ENCODE results near the gene NSDHL. TPM values are rescaled to one million over a fixed set of nuclear protein-coding genes. Genes with fewer than 3 reads are reported as not detected.

Gene NSDHL
- total RNA-seq, 1 donor from 2014 or later = 8.8 TPM

GRCh38 chrX:152899874-152900719, 69.2 kb downstream of the NSDHL start:
- H3K4me3 ChIP-seq = no peak overlapping the region
- intact Hi-C loops (cut with DNase I) = no loop called here
- no peak for TF ChIP-seq CTCF (IDR thresholded peaks at IDR 0.05)
- no peaks in the 10 kb centered on the region for H3K27me3 ChIP-seq
- H3K27ac ChIP-seq = peak overlapping the region; percentile 30 to 41
- H3K36me3 ChIP-seq = no peaks in the 10 kb centered on the region
- no peak for DNase-seq (ENCODE audit: low spot score in 2 of 2)
- no peaks in the 10 kb centered on the region for H3K9me3 ChIP-seq
- peaks cover 0 to 3% of the 10 kb centered on the region in 2 donors for H3K4me1 ChIP-seq

GRCh38 chrX:152900937-152901445, 70.1 kb downstream of the NSDHL start:
- no peaks in the 10 kb centered on the region for H3K9me3 ChIP-seq

GRCh38 chrX:152901816-152902501, 71.1 kb downstream of the NSDHL start:
- Histone ChIP-seq H3K27me3 (no peaks in the 10 kb centered on the region), H3K36me3 (no peaks in the 10 kb centered on the region), H3K27ac (peak overlapping the region; percentile 72 to 74), H3K9me3 (no peaks in the 10 kb centered on the region), H3K4me3 (peak overlapping the region in 1 of 2 donors; percentile 0), H3K4me1 (peaks cover 0 to 3% of the 10 kb centered on the region in 2 donors)
- DNase-seq (ENCODE audit: low spot score in 2 of 2) = no peak
- intact Hi-C loops (cut with DNase I) = no loop called here
- no peak for TF ChIP-seq CTCF (IDR thresholded peaks at IDR 0.05)

More at GRCh38 chrX:152900937-152901445, 70.1 kb downstream of the NSDHL start:
- H3K4me1 ChIP-seq = peaks cover 0 to 3% of the 10 kb centered on the region in 2 donors
- no peak for TF ChIP-seq CTCF (IDR thresholded peaks at IDR 0.05)
- H3K27me3 ChIP-seq = no peaks in the 10 kb centered on the region
- H3K36me3 ChIP-seq = no peaks in the 10 kb centered on the region
- H3K27ac ChIP-seq = no peak overlapping the region
- no peak for DNase-seq (ENCODE audit: low spot score in 2 of 2)
- no peak overlapping the region for H3K4me3 ChIP-seq
- intact Hi-C loops (cut with DNase I) = no loop called here

GRCh38 chrX:152902502-152902820, 71.6 kb downstream of the NSDHL start:
- no peak for TF ChIP-seq CTCF (IDR thresholded peaks at IDR 0.05)
- H3K4me3 ChIP-seq = peak overlapping the region in 1 of 2 donors; percentile 0
- no peak for DNase-seq (ENCODE audit: low spot score in 2 of 2)

GRCh38 chrX:152903589-152903988, 72.7 kb downstream of the NSDHL start:
- Histone ChIP-seq H3K4me1 (peaks cover 0 to 3% of the 10 kb centered on the region in 2 donors), H3K4me3 (no peak overlapping the region), H3K36me3 (no peaks in the 10 kb centered on the region), H3K27ac (no peak overlapping the region), H3K27me3 (no peaks in the 10 kb centered on the region), H3K9me3 (no peaks in the 10 kb centered on the region)
- intact Hi-C loops (cut with DNase I) = no loop called here
- DNase-seq (ENCODE audit: low spot score in 2 of 2) = no peak
- no peak for TF ChIP-seq CTCF (IDR thresholded peaks at IDR 0.05)

More at GRCh38 chrX:152902502-152902820, 71.6 kb downstream of the NSDHL start:
- no peaks in the 10 kb centered on the region for H3K9me3 ChIP-seq
- peaks cover 0 to 3% of the 10 kb centered on the region in 2 donors for H3K4me1 ChIP-seq
- intact Hi-C loops (cut with DNase I) = no loop called here
- H3K27me3 ChIP-seq = no peaks in the 10 kb centered on the region
- H3K36me3 ChIP-seq = no peaks in the 10 kb centered on the region
- peak overlapping the region; percentile 72 to 74 for H3K27ac ChIP-seq
